Neural cell (in vitro differentiated cells): Measurements from ENCODE around the gene CACNA1E. TPM values are rescaled to one million over a fixed set of nuclear protein-coding genes. Genes with fewer than 3 reads are reported as not detected.

Experiments used
- H2AFZ ChIP-seq: fragments of 200-600, 300-800 bp; sonication (generic), shearing (Covaris generic); 2 replicates; pipeline ENCODE4 v1.6.0; 2014; ENCODE audit warnings: low read depth, mild to moderate bottlenecking, antibody characterized with exemption, low read length, moderate library complexity
- H3F3A ChIP-seq: fragments of 200-600 bp; shearing (Covaris generic); 2 replicates; pipeline ENCODE4 v1.6.1; 2016; ENCODE audit warnings: mild to moderate bottlenecking, moderate library complexity, mixed read lengths, antibody characterized with exemption, low read length; ENCODE audit not compliant: insufficient read depth, poor library complexity, severe bottlenecking
- H3K27ac ChIP-seq: fragments of 200-600, 300-800 bp; sonication (generic), shearing (Covaris generic); 2 replicates; pipeline ENCODE4 v1.5.1; 2014; ENCODE audit warnings: mild to moderate bottlenecking, low read length, moderate library complexity
- H3K27me3 ChIP-seq: fragments of 300-800, 200-600 bp; sonication (generic), shearing (Covaris generic); 2 replicates; pipeline ENCODE4 v1.6.0; 2014; ENCODE audit warnings: mild to moderate bottlenecking, low read depth, low read length, moderate library complexity; ENCODE audit not compliant: insufficient read depth
- H3K36me3 ChIP-seq: fragments of 300-800, 200-600 bp; sonication (generic), shearing (Covaris generic); 2 replicates; pipeline ENCODE4 v1.5.1; 2014; ENCODE audit warnings: mild to moderate bottlenecking, antibody characterized with exemption, low read length, moderate library complexity; ENCODE audit not compliant: insufficient read depth
- H3K4me2 ChIP-seq: fragments of 300-800, 200-600 bp; sonication (generic), shearing (Covaris generic); 2 replicates; pipeline ENCODE4 v1.6.0; 2014; ENCODE audit warnings: mild to moderate bottlenecking, low read length
- H3K4me3 ChIP-seq: fragments of 300-800, 200-600 bp; sonication (generic), shearing (Covaris generic); 2 replicates; pipeline ENCODE4 v1.5.1; 2014; ENCODE audit warnings: mild to moderate bottlenecking, low read length, moderate library complexity
- H3K79me2 ChIP-seq: fragments of 200-600 bp; shearing (Covaris generic); replicated peaks from 2 replicates; pipeline ENCODE4 v1.6.0; 2014; ENCODE audit warnings: mild to moderate bottlenecking, low read length, moderate library complexity; ENCODE audit not compliant: insufficient read depth
- H3K9ac ChIP-seq: fragments of 300-800, 200-600 bp; sonication (generic), shearing (Covaris generic); 2 replicates; pipeline ENCODE4 v1.6.1; 2016; ENCODE audit warnings: mild to moderate bottlenecking, low read length, mixed read lengths
- H3K9me2 ChIP-seq: fragments of 200-600 bp; shearing (Covaris generic); 2 replicates; pipeline ENCODE4 v1.6.1; 2016; ENCODE audit warnings: mild to moderate bottlenecking, low read length, mixed read lengths; ENCODE audit not compliant: insufficient read depth
- H3K9me3 ChIP-seq: fragments of 200-600, 300-800 bp; sonication (generic), shearing (Covaris generic); 2 replicates; pipeline ENCODE4 v1.6.1; 2016; ENCODE audit warnings: mild to moderate bottlenecking, mixed run types, low read length, moderate library complexity, mixed read lengths
- H4K20me1 ChIP-seq: fragments of 200-600 bp; shearing (Covaris generic); 2 replicates; pipeline ENCODE4 v1.6.1; 2016; ENCODE audit warnings: mild to moderate bottlenecking, mixed run types; ENCODE audit not compliant: insufficient read depth
- CTCF ChIP-seq: fragments of 450-650 bp; IDR thresholded peaks from 2 replicates; pipeline ENCODE4 v1.5.1; 2014; ENCODE audit warnings: antibody characterized with exemption, mild to moderate bottlenecking, moderate library complexity; ENCODE audit not compliant: poor library complexity, severe bottlenecking
- EP300 ChIP-seq: fragments of 450-650 bp; conservative IDR thresholded peaks from 2 replicates; pipeline ENCODE4 v1.6.1; 2014; ENCODE audit warnings: antibody characterized with exemption, mild to moderate bottlenecking, moderate library complexity; ENCODE audit not compliant: poor library complexity, severe bottlenecking
- EZH2 ChIP-seq: fragments of 200-600, 300-800 bp; shearing (Covaris generic), sonication (generic); IDR thresholded peaks from 2 replicates; pipeline ENCODE4 v1.6.1; 2014; ENCODE audit warnings: antibody characterized with exemption, low read length, borderline replicate concordance, mild to moderate bottlenecking; ENCODE audit not compliant: insufficient read depth, poor library complexity, severe bottlenecking
- MXI1 ChIP-seq: fragments of 450-650 bp; conservative IDR thresholded peaks from 2 replicates; pipeline ENCODE4 v1.6.1; 2014; ENCODE audit warnings: antibody characterized with exemption, mild to moderate bottlenecking; ENCODE audit not compliant: poor library complexity, severe bottlenecking
- POLR2AphosphoS5 ChIP-seq: IDR thresholded peaks from 2 replicates; pipeline ENCODE4 v1.6.1; 2012
- RAD21 ChIP-seq: fragments of 450-650 bp; conservative IDR thresholded peaks from 2 replicates; pipeline ENCODE4 v1.6.1; 2014; ENCODE audit warnings: antibody characterized with exemption, mild to moderate bottlenecking, moderate library complexity
- REST ChIP-seq: IDR thresholded peaks from 2 replicates; pipeline ENCODE4 v1.6.1; 2012; ENCODE audit warnings: borderline replicate concordance
- SMC3 ChIP-seq: fragments of 450-650 bp; conservative IDR thresholded peaks from 2 replicates; pipeline ENCODE4 v1.6.1; 2014; ENCODE audit warnings: antibody characterized with exemption, mild to moderate bottlenecking, moderate library complexity; ENCODE audit not compliant: poor library complexity
- TAF1 ChIP-seq: IDR thresholded peaks from 2 replicates; pipeline ENCODE4 v1.6.1; 2012; ENCODE audit warnings: low read depth
- polyA plus RNA-seq: library from polyadenylated mRNA; depleted of rRNA; stranded (reverse); fragments of >200 nt; gene quantifications from 2 replicates; pipeline ENCODE4 v1.2.3, GENCODE V29; 2014

The CACNA1E gene
- polyA plus RNA-seq, 1 donor from 2014 or later: 29.5 TPM

- no peaks in the 10 kb centered on the region for H3F3A ChIP-seq
- no peak overlapping the region for H2AFZ ChIP-seq
- no peak overlapping the region for H3K9ac ChIP-seq
- H3K9me2 ChIP-seq: no peaks in the 10 kb centered on the region
- TF ChIP-seq EP300 (no peak), CTCF (no peak), SMC3 (no peak), RAD21 (no peak), REST (no peak), POLR2AphosphoS5 (no peak), EZH2 (no peak)
- H3K9me3 ChIP-seq: no peaks in the 10 kb centered on the region
- H3K27ac ChIP-seq: no peak overlapping the region
- no peak overlapping the region for H3K4me3 ChIP-seq
- no peak overlapping the region for H3K4me2 ChIP-seq
- H3K27me3 ChIP-seq: no peaks in the 10 kb centered on the region
- no peaks in the 10 kb centered on the region for H4K20me1 ChIP-seq
- H3K79me2 ChIP-seq: no peaks in the 10 kb centered on the region
- H3K36me3 ChIP-seq: peaks cover 3% of the 10 kb centered on the region
These were observed 300.8 kb downstream of the CACNA1E start for GRCh38 chr1:181784039-181784683.

- no peak overlapping the region for H2AFZ ChIP-seq
- no peaks in the 10 kb centered on the region for H3K79me2 ChIP-seq
- no peaks in the 10 kb centered on the region for H4K20me1 ChIP-seq
- no peak overlapping the region for H3K4me2 ChIP-seq
- no peaks in the 10 kb centered on the region for H3F3A ChIP-seq
- no peaks in the 10 kb centered on the region for H3K36me3 ChIP-seq
- no peak overlapping the region for H3K27ac ChIP-seq
- TF ChIP-seq EP300: no peak
- no peak for TF ChIP-seq EZH2
- no peak for TF ChIP-seq POLR2AphosphoS5
- no peak for TF ChIP-seq CTCF
- TF ChIP-seq MXI1: no peak
- no peak for TF ChIP-seq SMC3
- no peak for TF ChIP-seq RAD21
- no peak for TF ChIP-seq REST
- no peak for TF ChIP-seq TAF1
- H3K4me3 ChIP-seq: no peak overlapping the region
- no peaks in the 10 kb centered on the region for H3K9me2 ChIP-seq
- no peak overlapping the region for H3K9ac ChIP-seq
- no peaks in the 10 kb centered on the region for H3K27me3 ChIP-seq
- no peaks in the 10 kb centered on the region for H3K9me3 ChIP-seq
These were observed 306.1 kb downstream of the CACNA1E start for GRCh38 chr1:181789395-181789794.
